ENCODE results near the gene POPDC3.

Gene POPDC3

GRCh38 chr6:105137388-105137787 lies 42.4 kb downstream of the POPDC3 start:
- no peak for DNase-seq

GRCh38 chr6:105136431-105137350 lies 43.1 kb downstream of the POPDC3 start:
- peak; percentile 58 for DNase-seq

GRCh38 chr6:105135907-105136430 lies 43.8 kb downstream of the POPDC3 start:
- no peak for DNase-seq

- DNase-seq = no peak
Observed at GRCh38 chr6:105135056-105135455, 44.8 kb downstream of the POPDC3 start.

- DNase-seq = no peak
Observed at GRCh38 chr6:105122717-105123116, 57.1 kb downstream of the POPDC3 start.

- no peak for DNase-seq
Observed at GRCh38 chr6:105121981-105122380, 57.8 kb downstream of the POPDC3 start.

GRCh38 chr6:105120570-105120969 lies 59.2 kb downstream of the POPDC3 start:
- no peak for DNase-seq

- DNase-seq = no peak
Observed at GRCh38 chr6:105116150-105116549, 63.7 kb downstream of the POPDC3 start.

- no peak for DNase-seq
Observed at GRCh38 chr6:105113422-105113821, 66.4 kb downstream of the POPDC3 start.

GRCh38 chr6:105112577-105112976 lies 67.2 kb downstream of the POPDC3 start:
- no peak for DNase-seq

- no peak for DNase-seq
Observed at GRCh38 chr6:105111871-105112270, 67.9 kb downstream of the POPDC3 start.

GRCh38 chr6:105111105-105111504 lies 68.7 kb downstream of the POPDC3 start:
- DNase-seq = no peak

GRCh38 chr6:105109955-105110895 lies 69.6 kb downstream of the POPDC3 start:
- no peak for DNase-seq

- DNase-seq = no peak
Observed at GRCh38 chr6:105108631-105109262, 71.1 kb downstream of the POPDC3 start.
